Measurements from ENCODE around the gene ZNF710. TPM values are rescaled to one million over a fixed set of nuclear protein-coding genes. Genes with fewer than 3 reads are reported as not detected.

Gene ZNF710
- total and polyA plus RNA-seq, 2 of the 4 experiments (the other 2 are of a cell fraction) = 7.6 to 8.2 TPM

DNA sequence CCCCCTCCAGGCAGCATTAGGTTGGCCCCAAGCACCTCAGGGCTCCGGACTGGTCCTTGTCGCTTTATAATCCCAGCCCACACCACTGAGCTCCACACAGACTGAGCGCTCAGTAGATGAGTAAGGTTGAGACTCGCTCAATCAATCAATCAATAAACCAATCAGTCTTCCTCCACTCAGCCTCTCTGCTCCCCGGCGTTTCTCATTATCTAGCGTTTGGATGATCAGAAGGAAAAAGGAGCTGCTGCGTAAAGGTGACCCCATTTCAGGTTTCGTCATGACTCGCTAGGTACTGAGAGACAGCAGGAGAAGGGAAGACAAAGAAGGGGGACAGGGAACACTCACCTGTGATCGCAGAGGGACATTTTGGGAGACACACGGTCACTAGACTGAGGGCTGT is 41.2 kb downstream of the ZNF710 start:
- 100% methylated on average over 5 of the region's 12 CpGs; no CpG with 5 or more reads in 1 of the 2 experiments for WGBS, 2 experiments (ENCODE audit: extremely low coverage in 2 of 2, insufficient read length in 1 of 2)
- intact Hi-C loops (cut with micrococcal nuclease) = no loop called here

More for the DNA sequence above, 41.2 kb downstream of the ZNF710 start:
- H3K56ac ChIP-seq (ENCODE audit: extremely low read depth, insufficient read depth, low read length) = no peak overlapping the region
- no peak overlapping the region for H3K23ac ChIP-seq (ENCODE audit: low read depth, low read length)
- no peak overlapping the region for H3K18ac ChIP-seq (ENCODE audit: low read depth, low read length)
- in situ Hi-C loops (cut with MboI; ENCODE audit: low sequenced_read_pairs) (no loop called here), dilution Hi-C loops (cut with HindIII; ENCODE audit: low sequenced_read_pairs, unreplicated experiment) (no loop called here)
- H3K9me1 ChIP-seq (ENCODE audit: insufficient read depth, low read length) = peaks cover 20% of the 10 kb centered on the region; the same call in 1 of the 2 replicates
- H4K20me1 ChIP-seq (ENCODE audit: insufficient read depth, low read length) = peaks cover 10% of the 10 kb centered on the region
- H2AFZ ChIP-seq (replicated peaks; ENCODE audit: low read length, poor library complexity) = no peak overlapping the region
- DNase-seq (no peak), ATAC-seq (ENCODE audit: low read depth) (no peak)
- H3K27ac ChIP-seq (ENCODE audit: insufficient read depth, low read length) = no peak overlapping the region
- no peak overlapping the region for H2BK5ac ChIP-seq (ENCODE audit: low read depth, low read length, poor library complexity, severe bottlenecking)
- H4K91ac ChIP-seq (ENCODE audit: insufficient read depth, low read depth, low read length) = no peak overlapping the region
- no peak overlapping the region for H2BK20ac ChIP-seq (ENCODE audit: low read depth, low read length)
- H3K27me3 ChIP-seq (ENCODE audit: control insufficient read depth, insufficient read depth, low read length) = no peaks in the 10 kb centered on the region
- H3K4me2 ChIP-seq (ENCODE audit: low read depth, low read length) = no peak overlapping the region
- H3K79me1 ChIP-seq (ENCODE audit: low read depth in 1 of 2, low read length in 2 of 2) = peaks cover 24 to 65% of the 10 kb centered on the region in 2 experiments; a peak in 3 of 4 replicates
- no peak overlapping the region for H2AK9ac ChIP-seq (replicated peaks; ENCODE audit: low read depth, low read length, poor library complexity)
- no peak overlapping the region for H2AK5ac ChIP-seq (ENCODE audit: low read depth, low read length)
- ChIA-PET CTCF (no interaction called here), POLR2A (ENCODE audit: unreplicated experiment) (no interaction called here)
- no peak overlapping the region for H3K4ac ChIP-seq (ENCODE audit: low read depth, low read length)
- no peak overlapping the region for H2BK120ac ChIP-seq (ENCODE audit: low read depth, low read length)
- H3K36me3 ChIP-seq (ENCODE audit: control insufficient read depth, insufficient read depth, low read length) = no peaks in the 10 kb centered on the region
- no peak overlapping the region for H3K14ac ChIP-seq (replicated peaks; ENCODE audit: low read depth, low read length)
- H3K9ac ChIP-seq (ENCODE audit: low read depth, low read length) = no peak overlapping the region
- TF ChIP-seq, protein P1, sequence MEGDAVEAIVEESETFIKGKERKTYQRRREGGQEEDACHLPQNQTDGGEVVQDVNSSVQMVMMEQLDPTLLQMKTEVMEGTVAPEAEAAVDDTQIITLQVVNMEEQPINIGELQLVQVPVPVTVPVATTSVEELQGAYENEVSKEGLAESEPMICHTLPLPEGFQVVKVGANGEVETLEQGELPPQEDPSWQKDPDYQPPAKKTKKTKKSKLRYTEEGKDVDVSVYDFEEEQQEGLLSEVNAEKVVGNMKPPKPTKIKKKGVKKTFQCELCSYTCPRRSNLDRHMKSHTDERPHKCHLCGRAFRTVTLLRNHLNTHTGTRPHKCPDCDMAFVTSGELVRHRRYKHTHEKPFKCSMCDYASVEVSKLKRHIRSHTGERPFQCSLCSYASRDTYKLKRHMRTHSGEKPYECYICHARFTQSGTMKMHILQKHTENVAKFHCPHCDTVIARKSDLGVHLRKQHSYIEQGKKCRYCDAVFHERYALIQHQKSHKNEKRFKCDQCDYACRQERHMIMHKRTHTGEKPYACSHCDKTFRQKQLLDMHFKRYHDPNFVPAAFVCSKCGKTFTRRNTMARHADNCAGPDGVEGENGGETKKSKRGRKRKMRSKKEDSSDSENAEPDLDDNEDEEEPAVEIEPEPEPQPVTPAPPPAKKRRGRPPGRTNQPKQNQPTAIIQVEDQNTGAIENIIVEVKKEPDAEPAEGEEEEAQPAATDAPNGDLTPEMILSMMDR (conservative IDR thresholded peaks at IDR 0.05; ENCODE audit: low read depth, low read length) = no peak
- TF ChIP-seq FOS (IDR thresholded peaks at IDR 0.05; ENCODE audit: low read depth, low read length) (no peak), RAD21 (IDR thresholded peaks at IDR 0.05; ENCODE audit: low read length) (no peak), CHD1 (IDR thresholded peaks at IDR 0.05; ENCODE audit: low read depth, low read length) (no peak), MAFK (IDR thresholded peaks at IDR 0.05; ENCODE audit: low read depth, low read length) (no peak), CEBPB (IDR thresholded peaks at IDR 0.05; ENCODE audit: low read depth, low read length) (no peak), RFX5 (IDR thresholded peaks at IDR 0.05; ENCODE audit: low read depth, low read length) (no peak), RCOR1 (IDR thresholded peaks at IDR 0.05; ENCODE audit: insufficient replicate concordance, low read length) (no peak), POLR2A (IDR thresholded peaks at IDR 0.05; ENCODE audit: low read depth, low read length) (no peak), MXI1 (IDR thresholded peaks at IDR 0.05; ENCODE audit: borderline replicate concordance, low read depth, low read length) (no peak), MAZ (IDR thresholded peaks at IDR 0.05; ENCODE audit: borderline replicate concordance, low read depth, low read length) (no peak), BHLHE40 (IDR thresholded peaks at IDR 0.05; ENCODE audit: low read depth, low read length) (no peak), NFE2L2 (IDR thresholded peaks at IDR 0.05; ENCODE audit: low read depth, low read length) (no peak), SMC3 (IDR thresholded peaks at IDR 0.05; ENCODE audit: low read depth, low read length) (no peak)
- TF ChIP-seq, protein P2, sequence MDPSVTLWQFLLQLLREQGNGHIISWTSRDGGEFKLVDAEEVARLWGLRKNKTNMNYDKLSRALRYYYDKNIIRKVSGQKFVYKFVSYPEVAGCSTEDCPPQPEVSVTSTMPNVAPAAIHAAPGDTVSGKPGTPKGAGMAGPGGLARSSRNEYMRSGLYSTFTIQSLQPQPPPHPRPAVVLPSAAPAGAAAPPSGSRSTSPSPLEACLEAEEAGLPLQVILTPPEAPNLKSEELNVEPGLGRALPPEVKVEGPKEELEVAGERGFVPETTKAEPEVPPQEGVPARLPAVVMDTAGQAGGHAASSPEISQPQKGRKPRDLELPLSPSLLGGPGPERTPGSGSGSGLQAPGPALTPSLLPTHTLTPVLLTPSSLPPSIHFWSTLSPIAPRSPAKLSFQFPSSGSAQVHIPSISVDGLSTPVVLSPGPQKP (IDR thresholded peaks at IDR 0.05; ENCODE audit: borderline replicate concordance, low read depth, low read length) = no peak
- TF ChIP-seq, protein P3, sequence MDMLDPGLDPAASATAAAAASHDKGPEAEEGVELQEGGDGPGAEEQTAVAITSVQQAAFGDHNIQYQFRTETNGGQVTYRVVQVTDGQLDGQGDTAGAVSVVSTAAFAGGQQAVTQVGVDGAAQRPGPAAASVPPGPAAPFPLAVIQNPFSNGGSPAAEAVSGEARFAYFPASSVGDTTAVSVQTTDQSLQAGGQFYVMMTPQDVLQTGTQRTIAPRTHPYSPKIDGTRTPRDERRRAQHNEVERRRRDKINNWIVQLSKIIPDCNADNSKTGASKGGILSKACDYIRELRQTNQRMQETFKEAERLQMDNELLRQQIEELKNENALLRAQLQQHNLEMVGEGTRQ (IDR thresholded peaks at IDR 0.05; ENCODE audit: low read depth, low read length) = no peak
- H3K9me3 ChIP-seq (ENCODE audit: control insufficient read depth, insufficient read depth, low read length) = no peaks in the 10 kb centered on the region
- no peak overlapping the region for H3K4me3 ChIP-seq (ENCODE audit: insufficient read depth, low read depth, low read length)
- H2BK15ac ChIP-seq (ENCODE audit: low read depth, low read length) = no peak overlapping the region
- H3K4me1 ChIP-seq (ENCODE audit: control insufficient read depth, insufficient read depth, low read length) = peaks cover 8% of the 10 kb centered on the region
- BruUV-seq (replicated peaks) = no TSS peak
- H4K8ac ChIP-seq (ENCODE audit: low read depth in 2 of 2, low read length in 2 of 2) = no peak overlapping the region
- no peak overlapping the region for H4K5ac ChIP-seq (ENCODE audit: low read depth, low read length)
